Medulla oblongata (tissue), 1 donor: ENCODE data around the gene METTL24.

Experiments
- DNase-seq: peaks from one replicate; pipeline ENCODE4 v3.0.0-alpha.2; 2015; ENCODE audit errors: extremely low spot score

METTL24 gene, protein sequence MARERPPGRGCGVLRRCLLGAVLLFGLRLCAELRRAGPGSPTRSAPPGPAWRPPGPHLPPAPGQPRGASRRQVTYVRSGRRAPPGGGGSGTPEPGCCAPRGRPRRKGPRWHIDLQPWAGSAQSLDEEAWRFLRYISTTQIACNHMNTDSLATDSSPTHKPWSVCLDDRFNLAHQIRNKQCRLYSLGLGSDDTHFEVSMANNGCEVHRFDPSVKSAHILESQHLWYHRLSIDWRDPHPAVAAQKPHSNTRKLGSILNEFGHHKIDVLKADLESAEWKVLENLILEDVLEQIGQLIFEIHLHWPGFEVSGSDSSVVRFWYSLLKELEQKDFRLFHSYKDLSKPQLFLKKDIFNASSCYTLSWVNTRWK

GRCh38 chr6:110357664-110358552 is at the start of gene METTL24:
TSS of gene METTL24 (minus strand) at chr6:110358349. CDS start at chr6:110358272, 77 bp downstream.
- no peak for DNase-seq

DNA sequence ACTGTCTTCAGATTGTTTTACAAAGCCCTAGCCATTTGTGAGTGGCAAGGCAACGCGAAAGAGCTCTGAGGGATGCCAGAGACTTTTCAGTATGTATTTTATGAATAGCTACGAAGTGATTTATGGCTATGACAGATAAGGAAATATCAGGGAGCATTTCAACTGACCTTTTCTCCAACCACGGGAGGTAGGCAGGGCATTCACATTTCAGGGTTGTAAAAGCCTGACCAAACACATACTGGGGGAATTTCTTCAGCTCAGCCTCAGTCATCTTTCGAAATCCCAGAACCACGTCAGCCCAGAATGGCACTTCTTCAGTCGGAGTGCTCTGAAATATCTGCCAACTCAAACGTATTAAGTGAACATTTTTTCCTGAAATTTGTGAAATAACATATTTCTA is 46.5 kb upstream of the METTL24 start:
- no peak for DNase-seq

- no peak for DNase-seq
Measured at GRCh38 chr6:110401585-110402176, 43.5 kb upstream of the METTL24 start.

GRCh38 chr6:110400208-110400607 is 42.1 kb upstream of the METTL24 start:
- no peak for DNase-seq

- no peak for DNase-seq
Measured at GRCh38 chr6:110399219-110400071, 41.3 kb upstream of the METTL24 start.

DNA sequence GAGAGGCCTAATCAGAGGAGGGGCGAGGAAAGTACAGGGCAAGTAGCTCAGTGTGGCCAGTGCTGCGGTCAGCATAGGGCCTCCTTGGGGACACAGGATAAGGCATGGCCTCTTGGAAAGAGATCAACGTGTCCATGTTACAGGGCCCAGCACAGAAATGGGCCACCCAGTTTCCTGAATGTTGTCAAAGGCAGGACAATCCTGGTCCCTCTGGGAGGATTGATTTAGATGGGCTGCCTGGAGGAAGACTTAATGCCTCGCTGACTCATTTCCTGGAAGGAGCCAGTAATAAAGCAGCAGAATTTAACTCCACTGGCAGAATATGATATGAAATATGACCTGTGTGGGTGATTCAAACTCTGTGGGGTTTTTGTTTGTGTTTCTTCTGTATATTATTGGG is 40.6 kb upstream of the METTL24 start:
- DNase-seq: no peak

GRCh38 chr6:110395221-110395620 is 37.1 kb upstream of the METTL24 start:
- DNase-seq: peak; percentile 73

- DNase-seq: no peak
Measured at GRCh38 chr6:110394409-110394808, 36.3 kb upstream of the METTL24 start.

DNA sequence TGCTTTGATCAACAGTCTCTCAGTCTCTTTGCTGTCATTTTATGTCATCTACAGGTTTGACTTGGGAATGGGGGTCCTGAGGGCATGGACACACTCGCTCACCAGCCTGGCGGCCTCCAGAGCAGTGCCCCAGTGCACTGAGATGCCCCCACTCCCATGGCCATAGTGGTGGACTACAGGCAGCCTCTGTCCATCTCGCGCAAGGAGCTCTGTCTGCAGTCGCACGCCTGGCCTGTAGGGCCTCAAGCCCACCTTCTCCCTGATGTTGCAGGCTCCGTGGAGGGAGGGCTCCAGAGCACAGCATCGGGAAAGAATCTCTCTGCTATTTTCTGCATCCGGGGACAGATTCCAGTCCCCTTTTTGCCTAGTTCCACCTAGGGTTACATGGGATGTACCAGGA is 34.6 kb upstream of the METTL24 start:
- no peak for DNase-seq

DNA sequence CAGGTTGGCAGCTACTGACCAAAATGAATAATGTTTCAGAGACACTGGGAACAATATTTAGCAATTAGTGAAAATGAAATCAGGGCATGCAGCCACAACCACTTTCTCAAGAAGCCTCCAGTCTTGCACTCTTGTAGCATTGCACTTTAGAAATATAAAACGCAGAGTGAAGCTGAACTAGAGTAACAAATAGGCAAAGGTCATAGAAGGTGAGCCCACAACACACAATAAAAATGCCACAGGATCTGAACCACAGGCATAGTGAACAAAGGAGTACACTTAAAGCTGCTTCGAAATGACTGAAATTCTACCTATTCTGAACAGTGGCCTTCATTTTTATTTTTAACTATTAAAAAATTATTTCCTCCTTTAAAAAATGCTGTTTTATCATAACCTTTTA is 32.3 kb upstream of the METTL24 start:
- no peak for DNase-seq

DNA sequence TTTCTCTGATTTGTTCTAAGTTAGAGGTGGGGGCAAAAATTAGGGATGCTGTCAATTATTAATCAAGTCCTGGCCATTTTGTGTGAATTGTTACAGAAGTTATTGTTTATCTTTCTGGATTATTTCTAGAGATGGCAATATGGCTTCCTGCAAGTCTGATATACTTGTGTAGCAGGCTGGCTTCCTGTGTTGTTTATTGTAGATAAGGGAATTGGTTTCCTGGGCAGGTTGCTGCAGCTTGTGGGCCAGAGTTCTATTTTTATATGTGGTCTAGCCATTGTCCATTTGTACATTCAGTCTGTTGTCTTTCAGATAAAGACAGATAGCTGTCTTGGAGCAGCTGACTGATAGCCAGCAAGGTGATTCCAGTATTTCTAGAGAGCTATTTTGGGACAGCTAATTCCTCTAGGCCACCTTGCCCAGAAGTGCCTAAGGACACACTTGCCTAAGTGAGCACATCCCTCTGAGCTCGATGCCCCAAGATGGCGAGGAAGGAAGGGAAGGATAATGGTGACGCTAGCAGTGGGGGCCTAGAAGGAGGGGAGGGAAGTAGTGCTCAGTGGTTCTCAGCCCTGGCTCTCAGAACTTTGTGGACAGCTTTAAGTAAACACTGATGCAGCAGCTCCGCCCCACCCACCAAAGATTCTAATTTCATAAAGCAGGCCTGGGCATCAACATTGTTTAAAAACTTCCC is 31.7 kb upstream of the METTL24 start:
- no peak for DNase-seq

GRCh38 chr6:110387986-110388385 is 29.8 kb upstream of the METTL24 start:
- no peak for DNase-seq

DNA sequence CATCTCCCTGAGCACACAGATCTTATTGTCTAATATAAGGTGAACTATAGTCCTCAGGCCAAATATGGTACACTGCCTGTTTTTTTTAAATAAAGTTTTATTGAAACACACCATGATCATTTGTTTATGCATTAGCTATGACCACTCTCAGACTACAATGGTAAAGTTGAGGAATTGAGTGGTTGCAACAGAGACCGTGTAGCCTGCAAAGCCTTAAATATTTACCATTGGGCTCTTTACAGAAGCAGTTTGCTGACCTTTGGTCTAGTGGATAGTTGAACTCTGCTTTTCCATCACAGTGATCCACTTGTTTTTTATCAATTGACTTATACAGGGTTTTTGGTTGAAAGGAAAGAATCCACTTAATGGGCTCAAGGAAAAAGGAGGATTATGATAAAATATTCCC is 27.3 kb upstream of the METTL24 start:
- no peak for DNase-seq

- no peak for DNase-seq
Measured at GRCh38 chr6:110378552-110378951, 20.4 kb upstream of the METTL24 start.

- DNase-seq: no peak
Measured at GRCh38 chr6:110369066-110369465, 10.9 kb upstream of the METTL24 start.

GRCh38 chr6:110368284-110368683 is 10.1 kb upstream of the METTL24 start:
- DNase-seq: no peak

GRCh38 chr6:110367825-110368224 is 9.7 kb upstream of the METTL24 start:
- DNase-seq: no peak

DNA sequence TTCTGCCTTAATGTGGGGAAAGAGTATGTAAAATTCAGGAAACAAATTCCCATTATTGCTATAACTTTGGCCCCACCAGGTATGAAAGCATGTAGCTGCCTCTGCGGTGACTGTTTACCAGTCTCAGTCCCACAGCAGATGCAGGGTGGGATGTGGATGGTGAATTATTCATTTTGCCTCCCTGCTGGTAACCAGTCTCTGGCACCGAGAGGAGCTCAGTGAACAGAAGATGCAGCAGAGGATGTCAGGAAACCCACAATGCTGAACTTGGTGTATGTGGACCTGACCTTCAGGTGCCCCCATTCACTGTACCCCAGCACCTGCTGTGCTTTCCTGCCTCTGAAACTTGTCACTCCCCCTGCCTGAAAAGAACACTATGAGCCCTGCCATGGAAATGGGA is 8.8 kb upstream of the METTL24 start:
- no peak for DNase-seq

- DNase-seq: no peak
Measured at GRCh38 chr6:110366256-110366655, 8.1 kb upstream of the METTL24 start.

- no peak for DNase-seq
Measured at GRCh38 chr6:110364364-110365105, 6.4 kb upstream of the METTL24 start.
